ENCODE data around the gene SDC4. TPM values are rescaled to one million over a fixed set of nuclear protein-coding genes. Genes with fewer than 3 reads are reported as not detected.

Gene SDC4
- total RNA-seq, 1 experiment from 2014 or later: 100 TPM

GRCh38 chr20:45340951-45341350 is 7.3 kb downstream of the SDC4 start (continued):
- TF ChIP-seq RAD21 (IDR thresholded peaks at IDR 0.05; ENCODE audit: low read depth) (no peak), YY1 (IDR thresholded peaks at IDR 0.05; ENCODE audit: extremely low read depth, insufficient replicate concordance, low read depth, low read length) (no peak), EZH2 (IDR thresholded peaks at IDR 0.05) (no peak)

DNA sequence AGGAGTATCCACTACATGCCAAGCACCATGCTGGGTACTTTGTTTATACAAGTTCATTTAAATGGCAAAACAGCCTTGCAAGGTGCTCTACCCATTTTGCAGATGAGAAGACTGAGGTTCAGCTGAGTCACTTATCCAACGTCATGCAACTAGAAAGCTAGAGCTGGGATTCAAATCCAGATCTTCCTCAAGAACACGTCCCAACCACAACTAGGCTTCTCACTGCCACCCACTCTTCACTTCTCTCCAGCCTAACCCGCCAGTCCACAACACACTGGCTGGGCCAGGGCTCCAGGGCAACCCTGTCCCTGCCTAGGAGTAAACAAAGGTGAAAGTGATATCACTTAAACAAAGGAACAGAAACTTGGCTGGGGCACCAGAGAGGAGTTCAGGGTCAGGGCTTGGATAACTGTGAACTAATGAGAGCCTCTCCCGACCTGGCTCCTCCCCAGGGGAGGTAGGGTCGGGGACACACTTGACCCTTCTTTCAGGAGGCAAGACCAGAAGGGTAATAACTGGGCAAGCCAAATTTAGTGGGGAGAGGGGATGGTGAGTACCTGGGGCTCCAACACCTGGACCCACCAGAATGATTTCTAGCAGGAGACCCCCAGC is 7.9 kb downstream of the SDC4 start:
- H3K27me3 ChIP-seq (ENCODE audit: insufficient read depth, low read length): no peaks in the 10 kb centered on the region
- peaks cover 90 to 100% of the 10 kb centered on the region in 2 experiments for H3K4me1 ChIP-seq (ENCODE audit: control insufficient read depth in 1 of 2, insufficient read depth in 2 of 2, low read length in 2 of 2)
- peak overlapping the region; percentile 91 for H3K4me2 ChIP-seq (ENCODE audit: low read length)
- no peaks in the 10 kb centered on the region for H3K9me3 ChIP-seq (ENCODE audit: control insufficient read depth in 1 of 2, insufficient read depth in 1 of 2, low read depth in 1 of 2, low read length in 2 of 2)
- peaks cover 1 to 19% of the 10 kb centered on the region in 2 experiments; a peak in 2 of 4 replicates for H3K36me3 ChIP-seq (ENCODE audit: control insufficient read depth in 1 of 2, insufficient read depth in 2 of 2, low read length in 2 of 2)
- H4K20me1 ChIP-seq (ENCODE audit: insufficient read depth): 0 out of 2 replicates have a peak, but pooled peaks cover 3% of the 10 kb centered on the region
- ChIA-PET POLR2A (interaction anchor here (1.4 kb wide), 1 partner anchor 19 kb away, joined by 3 read pairs; no protein-coding TSS in a partner anchor), CTCF (interaction anchor here (1.0 kb wide), 1 partner anchor 34 kb away, joined by 3 read pairs; no protein-coding TSS in a partner anchor), RAD21 (ENCODE audit: low non-redundant PET in 1 of 2, low total read pairs in 2 of 2, uncharacterized antibody in 2 of 2, unreplicated experiment in 2 of 2) (no interaction called here)
- no peaks in the 10 kb centered on the region for H3K9me2 ChIP-seq (ENCODE audit: insufficient read depth)
- DNase-seq (ENCODE audit: low read depth, low spot score) (no peak), ATAC-seq (no peak)
- H3K27ac ChIP-seq (ENCODE audit: low read depth, low read length): peak overlapping the region; percentile 84; the same call in 1 of the 2 replicates
- intact Hi-C loops (cut with micrococcal nuclease): no loop called here
- no peak overlapping the region for H3K4me3 ChIP-seq (replicated peaks in 1 of 2; ENCODE audit: low read depth in 1 of 2, low read length in 2 of 2)
- H2AFZ ChIP-seq (ENCODE audit: low read depth, low read length, poor library complexity, severe bottlenecking): no peak overlapping the region
- H3K79me2 ChIP-seq (ENCODE audit: insufficient read depth, low read length): peaks cover 100% of the 10 kb centered on the region
- TF ChIP-seq RAD21 (IDR thresholded peaks at IDR 0.05; ENCODE audit: low read depth): no peak
- TF ChIP-seq YY1 (IDR thresholded peaks at IDR 0.05; ENCODE audit: extremely low read depth, insufficient replicate concordance, low read depth, low read length): no peak
- no peak for TF ChIP-seq ZFX (IDR thresholded peaks at IDR 0.05)
- no peak for TF ChIP-seq SIN3A (IDR thresholded peaks at IDR 0.05; ENCODE audit: low read depth)
- no peak for TF ChIP-seq ZNF274 (IDR thresholded peaks at IDR 0.05; ENCODE audit: low read depth, low read length)
- TF ChIP-seq, protein P1, sequence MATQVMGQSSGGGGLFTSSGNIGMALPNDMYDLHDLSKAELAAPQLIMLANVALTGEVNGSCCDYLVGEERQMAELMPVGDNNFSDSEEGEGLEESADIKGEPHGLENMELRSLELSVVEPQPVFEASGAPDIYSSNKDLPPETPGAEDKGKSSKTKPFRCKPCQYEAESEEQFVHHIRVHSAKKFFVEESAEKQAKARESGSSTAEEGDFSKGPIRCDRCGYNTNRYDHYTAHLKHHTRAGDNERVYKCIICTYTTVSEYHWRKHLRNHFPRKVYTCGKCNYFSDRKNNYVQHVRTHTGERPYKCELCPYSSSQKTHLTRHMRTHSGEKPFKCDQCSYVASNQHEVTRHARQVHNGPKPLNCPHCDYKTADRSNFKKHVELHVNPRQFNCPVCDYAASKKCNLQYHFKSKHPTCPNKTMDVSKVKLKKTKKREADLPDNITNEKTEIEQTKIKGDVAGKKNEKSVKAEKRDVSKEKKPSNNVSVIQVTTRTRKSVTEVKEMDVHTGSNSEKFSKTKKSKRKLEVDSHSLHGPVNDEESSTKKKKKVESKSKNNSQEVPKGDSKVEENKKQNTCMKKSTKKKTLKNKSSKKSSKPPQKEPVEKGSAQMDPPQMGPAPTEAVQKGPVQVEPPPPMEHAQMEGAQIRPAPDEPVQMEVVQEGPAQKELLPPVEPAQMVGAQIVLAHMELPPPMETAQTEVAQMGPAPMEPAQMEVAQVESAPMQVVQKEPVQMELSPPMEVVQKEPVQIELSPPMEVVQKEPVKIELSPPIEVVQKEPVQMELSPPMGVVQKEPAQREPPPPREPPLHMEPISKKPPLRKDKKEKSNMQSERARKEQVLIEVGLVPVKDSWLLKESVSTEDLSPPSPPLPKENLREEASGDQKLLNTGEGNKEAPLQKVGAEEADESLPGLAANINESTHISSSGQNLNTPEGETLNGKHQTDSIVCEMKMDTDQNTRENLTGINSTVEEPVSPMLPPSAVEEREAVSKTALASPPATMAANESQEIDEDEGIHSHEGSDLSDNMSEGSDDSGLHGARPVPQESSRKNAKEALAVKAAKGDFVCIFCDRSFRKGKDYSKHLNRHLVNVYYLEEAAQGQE (IDR thresholded peaks at IDR 0.05; ENCODE audit: low read depth): no peak
- TF ChIP-seq FOSL1 (IDR thresholded peaks at IDR 0.05; ENCODE audit: low read depth): no peak
- peak overlapping the region; percentile 80 for H3K9ac ChIP-seq (ENCODE audit: low read length)
- BruUV-seq (replicated peaks): no TSS peak

All from HCT116 (cell line).